Measurements from ENCODE around the gene IMPA2. TPM values are rescaled to one million over a fixed set of nuclear protein-coding genes. Genes with fewer than 3 reads are reported as not detected.

IMPA2 gene
- total RNA-seq, 2 donors from 2014 or later: 8.4 to 26.6 TPM

- TF ChIP-seq, protein P1, sequence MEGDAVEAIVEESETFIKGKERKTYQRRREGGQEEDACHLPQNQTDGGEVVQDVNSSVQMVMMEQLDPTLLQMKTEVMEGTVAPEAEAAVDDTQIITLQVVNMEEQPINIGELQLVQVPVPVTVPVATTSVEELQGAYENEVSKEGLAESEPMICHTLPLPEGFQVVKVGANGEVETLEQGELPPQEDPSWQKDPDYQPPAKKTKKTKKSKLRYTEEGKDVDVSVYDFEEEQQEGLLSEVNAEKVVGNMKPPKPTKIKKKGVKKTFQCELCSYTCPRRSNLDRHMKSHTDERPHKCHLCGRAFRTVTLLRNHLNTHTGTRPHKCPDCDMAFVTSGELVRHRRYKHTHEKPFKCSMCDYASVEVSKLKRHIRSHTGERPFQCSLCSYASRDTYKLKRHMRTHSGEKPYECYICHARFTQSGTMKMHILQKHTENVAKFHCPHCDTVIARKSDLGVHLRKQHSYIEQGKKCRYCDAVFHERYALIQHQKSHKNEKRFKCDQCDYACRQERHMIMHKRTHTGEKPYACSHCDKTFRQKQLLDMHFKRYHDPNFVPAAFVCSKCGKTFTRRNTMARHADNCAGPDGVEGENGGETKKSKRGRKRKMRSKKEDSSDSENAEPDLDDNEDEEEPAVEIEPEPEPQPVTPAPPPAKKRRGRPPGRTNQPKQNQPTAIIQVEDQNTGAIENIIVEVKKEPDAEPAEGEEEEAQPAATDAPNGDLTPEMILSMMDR (IDR thresholded peaks at IDR 0.05): no peak
- no peak overlapping the region for H3K27ac ChIP-seq
- H3K9me3 ChIP-seq: no peaks in the 10 kb centered on the region
- no peaks in the 10 kb centered on the region for H3K27me3 ChIP-seq (replicated peaks; ENCODE audit: insufficient read depth)
- H3K36me3 ChIP-seq: no peaks in the 10 kb centered on the region
- DNase-seq (ENCODE audit: low spot score) (no peak), ATAC-seq (ENCODE audit: insufficient number of reproducible peaks, low FRiP score, low read depth) (no peak)
- no peak overlapping the region for H3K4me3 ChIP-seq
- no peaks in the 10 kb centered on the region for H3K4me1 ChIP-seq (ENCODE audit: control insufficient read depth in 1 of 2, low read depth in 2 of 2)
These were observed 64.9 kb downstream of the IMPA2 start for GRCh38 chr18:12046046-12046750.

GRCh38 chr18:12046751-12047335 is 65.5 kb downstream of the IMPA2 start:
- Histone ChIP-seq H3K4me1 (ENCODE audit: control insufficient read depth in 1 of 2, low read depth in 2 of 2) (no peaks in the 10 kb centered on the region), H3K4me3 (no peak overlapping the region), H3K36me3 (no peaks in the 10 kb centered on the region), H3K27ac (no peak overlapping the region), H3K9me3 (no peaks in the 10 kb centered on the region), H3K27me3 (replicated peaks; ENCODE audit: insufficient read depth) (no peaks in the 10 kb centered on the region)
- ATAC-seq (ENCODE audit: insufficient number of reproducible peaks, low FRiP score, low read depth) (no peak), DNase-seq (ENCODE audit: low spot score) (no peak)
- TF ChIP-seq, protein P1 (IDR thresholded peaks at IDR 0.05): no peak

DNA sequence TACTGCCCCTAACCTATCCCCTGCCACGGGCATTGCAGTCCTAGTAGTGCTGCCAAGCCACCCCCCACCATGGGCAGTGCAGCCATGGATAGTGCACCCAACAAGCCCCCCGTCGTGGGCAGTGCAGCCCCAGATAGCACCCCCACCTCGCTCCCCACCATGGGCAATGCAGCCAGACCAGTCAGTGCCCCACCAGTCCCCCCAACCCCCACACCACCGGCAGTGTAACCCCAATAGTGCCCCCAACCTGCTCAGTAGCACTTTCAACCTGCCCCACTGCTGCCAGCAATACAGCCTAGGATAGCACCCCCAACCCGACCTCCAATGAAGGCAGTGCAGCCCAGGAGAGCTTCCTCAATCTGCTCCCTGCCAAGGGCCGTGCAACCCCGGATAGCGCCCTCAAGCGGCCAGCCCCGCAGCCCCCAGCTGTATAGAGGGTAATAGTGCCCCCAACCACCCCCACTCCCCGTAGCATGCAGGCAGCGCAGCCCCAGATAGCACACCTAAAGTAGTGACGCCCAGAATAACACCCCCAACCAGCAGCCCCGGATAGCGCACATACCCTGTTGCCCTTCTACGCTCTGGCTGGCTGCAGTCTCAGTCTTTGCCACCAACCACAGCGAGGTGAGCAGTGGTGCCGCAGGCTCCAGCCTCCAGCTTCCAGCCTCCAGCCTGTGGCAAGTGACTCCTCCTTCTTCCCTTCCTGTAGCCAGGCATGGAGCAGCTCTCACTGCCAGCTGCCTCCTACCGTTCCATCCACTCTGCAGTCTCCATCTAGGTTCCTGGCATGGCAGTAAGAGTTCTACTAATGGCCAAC is 66.9 kb downstream of the IMPA2 start:
- Histone ChIP-seq H3K9me3 (no peaks in the 10 kb centered on the region), H3K4me1 (ENCODE audit: control insufficient read depth in 1 of 2, low read depth in 2 of 2) (no peaks in the 10 kb centered on the region), H3K4me3 (no peak overlapping the region), H3K27me3 (replicated peaks; ENCODE audit: insufficient read depth) (no peaks in the 10 kb centered on the region), H3K36me3 (no peaks in the 10 kb centered on the region), H3K27ac (no peak overlapping the region)
- TF ChIP-seq, protein P1 (IDR thresholded peaks at IDR 0.05): no peak
- DNase-seq (ENCODE audit: low spot score) (no peak), ATAC-seq (ENCODE audit: insufficient number of reproducible peaks, low FRiP score, low read depth) (no peak)

DNA sequence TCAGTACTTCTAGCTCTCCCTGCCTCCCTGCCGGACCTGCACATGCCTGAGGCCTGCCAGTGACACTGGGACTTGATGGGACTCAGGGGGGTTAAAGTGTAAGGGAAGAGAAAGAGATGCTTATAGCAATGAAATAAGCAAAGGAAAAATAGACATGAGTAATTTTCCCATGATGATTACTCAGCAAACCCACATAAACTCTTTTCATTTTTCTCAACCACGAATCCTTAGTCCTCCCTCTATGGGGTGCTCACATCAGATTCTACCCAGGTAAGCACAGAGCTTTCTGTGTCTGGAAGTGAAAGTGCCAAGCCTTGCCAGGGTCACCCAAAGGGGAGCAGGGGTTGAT is 67.5 kb downstream of the IMPA2 start:
- Histone ChIP-seq H3K4me3 (no peak overlapping the region), H3K4me1 (ENCODE audit: control insufficient read depth in 1 of 2, low read depth in 2 of 2) (no peaks in the 10 kb centered on the region), H3K36me3 (no peaks in the 10 kb centered on the region), H3K9me3 (no peaks in the 10 kb centered on the region), H3K27me3 (replicated peaks; ENCODE audit: insufficient read depth) (no peaks in the 10 kb centered on the region), H3K27ac (no peak overlapping the region)
- DNase-seq (ENCODE audit: low spot score) (no peak), ATAC-seq (ENCODE audit: insufficient number of reproducible peaks, low FRiP score, low read depth) (no peak)
- TF ChIP-seq, protein P1 (IDR thresholded peaks at IDR 0.05): no peak

All from thoracic aorta (tissue), 2 donors.